Measurements from ENCODE around the gene TP53BP2.

TP53BP2 gene

DNA sequence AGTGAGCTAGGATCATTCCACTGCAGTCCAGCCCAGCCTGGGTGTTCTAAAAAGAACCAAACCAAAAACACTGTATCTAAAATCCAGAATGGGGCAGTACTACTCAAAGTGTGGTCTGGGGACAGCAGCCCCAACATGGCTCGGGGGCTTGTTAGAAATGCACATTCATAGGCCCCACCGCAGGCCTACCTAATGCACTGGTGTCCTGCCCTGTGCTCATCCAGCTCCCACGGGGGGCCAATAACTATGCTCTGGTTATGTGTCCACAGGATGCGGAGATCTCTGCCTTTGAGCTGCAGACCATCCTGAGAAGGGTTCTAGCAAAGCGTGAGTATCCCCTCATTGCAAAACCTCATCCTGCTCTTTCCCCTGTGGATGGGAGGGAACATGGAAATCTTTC is 81.9 kb downstream of the TP53BP2 start:
- no peak for DNase-seq

DNA sequence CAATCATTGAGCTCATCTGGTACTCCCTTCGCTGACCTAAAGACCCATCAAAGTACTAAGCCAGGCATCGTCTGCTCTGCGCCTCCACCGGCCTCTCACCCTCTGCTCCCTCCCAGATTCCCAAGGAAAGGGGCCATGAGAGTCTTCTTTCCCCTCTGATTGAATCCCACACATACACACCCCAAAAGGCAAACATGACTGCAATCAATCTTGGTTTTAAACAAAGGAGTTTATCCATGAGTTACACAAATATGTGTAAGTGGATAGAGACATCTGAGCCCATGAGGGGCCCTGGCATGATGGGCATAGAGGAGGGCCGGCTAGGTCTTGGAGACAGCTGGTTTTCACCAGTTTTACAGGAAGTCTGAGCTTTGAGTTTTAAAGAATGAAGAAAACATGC is 82.5 kb downstream of the TP53BP2 start:
- DNase-seq: no peak

DNA sequence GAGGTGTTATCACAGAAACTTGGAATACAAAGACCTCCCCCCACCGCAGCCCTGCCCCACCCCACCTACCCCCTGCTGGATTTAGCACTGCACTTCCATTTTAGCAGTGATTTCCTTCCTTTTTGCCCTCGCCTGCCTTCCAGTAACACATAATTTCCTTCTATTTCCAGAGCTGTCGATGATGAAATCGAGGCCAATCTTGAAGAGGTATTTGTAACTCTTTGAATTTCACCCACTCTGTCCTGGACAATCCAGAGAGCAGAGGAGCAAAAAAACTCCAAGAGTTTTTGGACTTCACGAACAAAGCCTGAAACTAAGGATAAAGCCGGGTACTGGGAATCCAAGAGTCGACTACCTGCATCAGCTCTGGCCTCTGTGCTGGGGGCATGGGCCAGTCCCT is 84.3 kb downstream of the TP53BP2 start:
- DNase-seq: no peak

DNA sequence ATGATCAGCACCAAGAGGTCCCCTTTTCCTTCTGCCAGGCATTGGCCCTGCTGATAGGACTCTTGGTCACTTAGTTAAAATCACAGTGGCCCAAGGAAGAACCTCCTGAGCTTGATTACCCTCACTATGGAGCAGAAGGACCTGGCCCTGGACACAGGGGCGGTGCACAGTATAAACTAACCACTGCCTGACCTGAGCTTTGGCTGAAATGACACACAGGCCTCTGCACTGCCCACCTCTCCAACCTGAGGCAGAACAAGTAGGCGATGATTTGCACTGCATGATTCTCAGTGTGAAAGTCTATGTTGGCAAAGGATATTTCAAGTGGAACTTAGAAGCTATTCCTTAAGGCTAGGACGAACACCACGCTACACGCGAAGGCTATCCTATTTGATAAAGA is 84.9 kb downstream of the TP53BP2 start:
- no peak for DNase-seq

DNA sequence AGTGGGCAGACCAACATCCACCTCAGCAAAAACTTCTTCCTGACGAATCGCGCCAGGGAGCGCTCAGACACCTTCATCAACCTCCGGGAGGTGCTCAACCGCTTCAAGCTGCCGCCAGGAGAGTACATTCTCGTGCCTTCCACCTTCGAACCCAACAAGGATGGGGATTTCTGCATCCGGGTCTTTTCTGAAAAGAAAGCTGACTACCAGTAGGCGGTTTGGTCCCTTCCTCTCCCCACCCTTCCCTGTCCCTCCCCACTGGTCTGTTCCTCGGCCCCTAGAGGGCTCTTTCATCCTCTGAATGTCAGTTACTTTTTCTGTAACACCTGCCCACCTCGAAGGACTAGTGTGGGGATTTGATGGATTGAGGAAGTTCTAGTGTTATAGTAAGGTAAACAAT is 86.5 kb downstream of the TP53BP2 start:
- no peak for DNase-seq

DNA sequence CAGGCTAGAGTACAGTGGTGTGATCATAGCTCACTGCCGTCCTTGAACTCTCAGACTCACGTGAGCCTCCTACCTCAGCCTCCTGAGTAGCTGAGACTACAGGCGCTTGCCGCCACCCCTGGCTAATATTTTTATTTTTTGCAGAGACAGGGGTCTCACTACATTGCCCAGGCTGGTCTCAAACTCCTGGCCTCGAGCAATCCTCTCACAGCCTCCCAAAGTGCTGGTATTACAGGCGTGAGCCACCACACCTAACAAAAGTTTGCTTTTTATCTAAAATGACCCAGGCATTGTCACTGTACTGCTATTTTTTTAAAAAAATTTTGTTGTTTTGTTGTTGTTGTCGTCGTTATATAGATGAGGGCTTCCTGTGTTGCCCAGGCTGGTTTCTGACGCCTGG is 87.0 kb downstream of the TP53BP2 start:
- no peak for DNase-seq

DNA sequence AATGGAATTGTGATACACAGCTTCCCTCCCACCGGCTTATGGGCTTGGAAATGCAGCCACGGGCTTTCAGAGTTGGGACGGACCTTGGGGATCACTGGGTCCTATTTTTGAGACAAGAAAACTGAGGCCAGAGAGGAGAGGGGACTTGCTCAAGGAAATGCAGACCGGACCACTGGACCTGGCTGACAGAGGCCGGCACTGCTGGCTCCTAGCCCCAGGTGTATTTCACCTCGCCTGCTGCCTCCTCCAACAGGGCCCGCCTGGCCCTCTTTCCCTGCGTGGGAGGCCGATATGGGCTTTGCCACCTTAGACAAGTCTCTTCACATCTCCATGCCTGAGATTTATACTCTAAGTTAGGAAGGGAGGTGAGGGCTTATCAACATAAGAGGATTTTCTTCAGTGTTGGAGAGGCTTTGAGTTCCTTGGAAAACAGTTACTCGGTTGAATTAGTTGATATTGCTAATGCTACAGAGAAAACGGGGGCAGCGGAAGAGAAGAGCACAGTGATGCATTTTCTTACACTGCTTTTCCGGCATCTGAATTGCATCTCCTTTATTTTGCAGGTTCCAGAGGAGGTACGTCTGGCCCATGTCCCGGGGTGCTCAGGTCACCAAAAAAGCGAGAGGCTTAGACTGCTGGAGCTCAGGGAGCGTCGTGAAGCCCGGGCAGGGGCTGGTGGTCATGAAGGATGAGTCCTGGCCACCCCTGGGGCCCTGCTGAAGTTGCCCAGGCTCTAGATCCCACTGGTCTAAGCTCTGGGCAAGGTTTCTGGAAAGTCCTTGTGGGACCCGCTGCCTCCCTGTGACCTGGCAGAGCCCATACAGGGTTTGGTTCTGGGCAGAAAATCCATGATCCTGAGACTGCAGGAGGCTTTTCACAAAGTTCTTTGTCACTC is 88.7 kb downstream of the TP53BP2 start:
- no peak for DNase-seq

DNA sequence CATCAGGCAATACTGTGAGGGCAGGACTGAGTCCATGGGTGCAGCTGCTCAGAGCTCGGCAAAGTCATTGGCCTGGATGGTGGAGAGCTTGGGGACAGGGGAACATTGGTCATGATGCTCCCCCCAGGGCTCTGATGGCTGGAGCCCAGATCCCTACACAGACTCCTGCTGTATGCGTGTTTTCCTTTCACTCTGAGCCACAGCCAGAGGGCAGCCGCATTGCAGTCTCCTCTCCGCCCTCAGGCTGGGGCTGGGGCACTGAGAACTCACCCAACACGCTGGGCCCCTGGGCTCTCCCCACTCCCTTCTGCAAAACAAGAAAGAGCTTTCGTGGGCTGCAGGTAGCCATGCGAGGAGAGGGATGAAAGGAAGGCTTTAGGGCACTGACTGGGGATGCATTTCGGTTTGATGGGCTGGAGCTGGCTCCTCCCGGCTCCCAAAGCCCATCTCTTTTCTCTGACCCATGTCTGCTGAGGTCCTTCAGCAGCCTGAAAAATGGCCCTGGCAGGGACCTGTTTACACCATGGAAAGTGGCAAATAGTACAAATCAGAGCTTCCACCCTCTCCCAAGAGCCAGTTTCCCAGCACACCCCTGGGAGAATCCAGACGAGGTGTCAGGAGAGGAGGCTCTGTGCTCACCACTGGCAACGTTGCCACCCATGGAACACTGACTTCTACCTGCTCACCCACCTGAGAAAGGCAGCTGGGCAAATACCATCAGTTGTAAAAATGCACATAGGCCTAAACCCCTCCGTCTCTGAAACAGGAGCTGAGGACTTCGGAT is 89.6 kb downstream of the TP53BP2 start:
- DNase-seq: no peak

DNA sequence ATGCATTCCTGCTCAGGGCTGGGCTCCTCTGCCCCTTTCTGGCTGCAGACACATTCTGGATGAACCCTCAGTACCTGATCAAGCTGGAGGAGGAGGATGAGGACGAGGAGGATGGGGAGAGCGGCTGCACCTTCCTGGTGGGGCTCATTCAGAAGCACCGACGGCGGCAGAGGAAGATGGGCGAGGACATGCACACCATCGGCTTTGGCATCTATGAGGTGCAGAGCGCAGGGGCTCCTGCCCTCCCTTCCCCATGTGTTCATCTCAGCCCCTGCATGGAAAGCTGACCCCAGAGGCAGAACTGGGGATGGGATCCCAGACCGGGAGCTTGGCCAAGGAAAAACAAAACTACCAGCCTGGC is 90.3 kb downstream of the TP53BP2 start:
- no peak for DNase-seq

DNA sequence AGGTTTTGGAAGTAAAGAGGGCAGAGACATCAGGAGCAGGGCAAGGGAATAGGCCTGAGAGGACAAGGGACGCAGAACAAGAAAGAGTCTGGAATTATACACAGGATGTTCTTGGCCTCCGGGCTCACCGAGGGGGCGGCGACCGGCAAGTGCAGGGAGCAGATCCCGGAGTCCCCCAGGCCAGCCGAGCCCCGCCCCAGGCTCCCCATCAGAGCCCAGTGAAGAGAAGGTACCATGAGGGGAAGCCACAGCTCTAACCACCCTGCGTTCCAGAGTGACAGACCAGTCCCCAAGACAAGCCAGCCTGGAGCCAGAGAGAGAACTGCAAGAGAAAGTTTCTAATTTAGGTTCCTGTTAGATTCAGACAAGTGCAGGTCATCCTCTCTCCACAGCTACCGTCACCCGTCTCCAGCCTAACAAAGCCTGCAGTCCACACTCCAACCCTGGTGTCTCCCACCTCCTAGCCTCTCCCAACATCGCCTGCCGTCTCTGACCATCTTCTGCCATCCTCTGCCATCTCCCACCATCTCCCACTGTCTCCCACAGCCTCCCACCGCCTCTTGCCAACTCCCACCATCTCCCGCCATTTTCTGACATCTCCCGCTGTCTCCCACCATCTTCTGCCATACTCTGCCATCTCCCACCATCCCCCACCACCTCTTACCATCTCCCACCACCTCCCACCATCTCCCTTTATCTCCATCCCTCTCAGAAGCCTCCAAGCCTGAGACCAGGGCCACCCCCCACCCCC is 90.9 kb downstream of the TP53BP2 start:
- no peak for DNase-seq

DNA sequence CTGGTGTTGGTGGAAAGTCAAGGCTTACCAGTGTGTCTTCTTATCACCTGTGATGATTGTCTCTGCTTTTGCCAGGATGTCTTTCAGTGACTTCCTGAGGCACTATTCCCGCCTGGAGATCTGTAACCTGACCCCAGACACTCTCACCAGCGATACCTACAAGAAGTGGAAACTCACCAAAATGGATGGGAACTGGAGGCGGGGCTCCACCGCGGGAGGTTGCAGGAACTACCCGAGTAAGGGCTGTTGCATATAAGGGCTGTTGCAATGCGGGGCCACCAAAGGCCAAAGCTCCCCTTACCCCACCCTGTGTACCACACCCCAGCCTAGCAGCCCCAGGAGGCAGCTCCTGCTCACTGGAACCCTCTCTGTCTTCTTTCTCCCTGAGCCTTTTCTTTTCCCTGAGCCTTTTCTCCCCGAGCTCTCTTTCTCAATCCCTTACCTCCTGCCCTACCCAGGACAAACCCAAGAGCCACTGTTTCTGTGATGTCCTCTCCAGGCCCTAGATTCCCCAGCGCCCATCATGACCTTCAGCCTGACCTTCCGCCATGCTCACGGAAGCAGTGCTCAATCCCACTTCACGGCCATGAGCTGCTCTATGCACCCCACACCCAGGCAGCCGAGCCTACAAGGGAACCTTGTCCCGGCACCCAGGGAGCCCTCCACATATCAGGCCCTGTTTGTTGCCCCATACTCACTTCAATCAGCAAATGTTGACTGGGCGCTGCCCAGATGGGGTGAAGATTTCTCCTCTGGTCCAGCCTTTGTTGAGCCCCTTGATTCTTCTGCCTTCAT is 92.8 kb downstream of the TP53BP2 start:
- DNase-seq: no peak

DNA sequence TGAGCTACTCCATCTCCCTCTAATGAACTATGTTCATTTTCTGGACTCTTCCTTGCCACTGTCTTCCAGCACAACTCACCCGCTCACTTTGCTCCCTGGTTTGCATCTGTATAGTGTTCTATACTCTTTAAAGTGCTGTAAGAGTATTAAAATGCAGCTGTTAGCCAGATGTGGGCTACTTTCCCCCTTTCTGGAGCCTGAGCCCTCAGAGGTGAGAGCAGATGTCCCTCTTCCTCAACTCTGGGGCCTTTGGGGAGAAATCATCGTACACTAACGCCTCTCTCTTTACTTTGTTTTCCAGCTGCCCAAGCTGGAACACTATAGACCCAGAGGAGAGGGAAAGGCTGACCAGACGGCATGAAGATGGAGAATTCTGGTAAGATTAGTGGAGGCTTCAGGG is 94.1 kb downstream of the TP53BP2 start:
- no peak for DNase-seq

DNA sequence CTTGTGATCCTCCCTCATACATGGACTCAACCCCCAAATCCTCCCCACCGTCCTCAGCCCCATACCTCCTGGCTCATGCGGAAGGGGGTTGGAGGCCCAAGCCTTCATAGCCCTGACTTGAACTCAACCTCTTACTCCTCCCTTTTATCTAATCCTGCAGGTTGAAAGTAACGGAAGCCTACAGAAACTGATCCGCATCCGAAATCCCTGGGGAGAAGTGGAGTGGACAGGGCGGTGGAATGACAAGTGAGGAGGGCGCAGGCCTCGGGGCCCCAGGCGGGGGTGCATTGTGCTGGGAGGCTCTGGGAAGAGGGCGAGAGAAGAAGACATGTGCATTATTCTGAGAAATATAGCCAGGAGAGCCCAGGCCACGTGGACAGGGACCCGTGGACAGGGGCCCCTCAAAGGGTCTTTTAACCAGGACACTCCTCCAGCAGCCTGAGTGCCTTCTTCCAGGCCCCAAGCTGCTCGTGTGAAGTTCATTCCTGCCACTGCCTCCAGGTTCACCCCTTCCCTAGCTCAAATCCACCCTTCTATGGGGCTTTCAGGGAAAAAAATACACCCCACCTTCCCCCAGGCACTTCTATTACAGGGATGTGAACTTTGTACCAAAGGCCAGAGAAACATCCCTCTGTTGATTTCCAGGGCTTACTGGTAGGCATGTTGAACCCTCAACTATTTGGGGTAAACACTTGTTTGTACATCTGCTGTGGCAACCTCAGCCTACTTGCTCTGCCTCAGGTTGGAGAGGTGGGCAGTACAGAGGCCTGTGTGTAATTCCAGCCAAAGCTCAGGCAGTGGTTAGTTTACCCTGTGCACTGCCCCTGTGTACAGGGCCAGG is 94.8 kb downstream of the TP53BP2 start:
- DNase-seq: no peak

DNA sequence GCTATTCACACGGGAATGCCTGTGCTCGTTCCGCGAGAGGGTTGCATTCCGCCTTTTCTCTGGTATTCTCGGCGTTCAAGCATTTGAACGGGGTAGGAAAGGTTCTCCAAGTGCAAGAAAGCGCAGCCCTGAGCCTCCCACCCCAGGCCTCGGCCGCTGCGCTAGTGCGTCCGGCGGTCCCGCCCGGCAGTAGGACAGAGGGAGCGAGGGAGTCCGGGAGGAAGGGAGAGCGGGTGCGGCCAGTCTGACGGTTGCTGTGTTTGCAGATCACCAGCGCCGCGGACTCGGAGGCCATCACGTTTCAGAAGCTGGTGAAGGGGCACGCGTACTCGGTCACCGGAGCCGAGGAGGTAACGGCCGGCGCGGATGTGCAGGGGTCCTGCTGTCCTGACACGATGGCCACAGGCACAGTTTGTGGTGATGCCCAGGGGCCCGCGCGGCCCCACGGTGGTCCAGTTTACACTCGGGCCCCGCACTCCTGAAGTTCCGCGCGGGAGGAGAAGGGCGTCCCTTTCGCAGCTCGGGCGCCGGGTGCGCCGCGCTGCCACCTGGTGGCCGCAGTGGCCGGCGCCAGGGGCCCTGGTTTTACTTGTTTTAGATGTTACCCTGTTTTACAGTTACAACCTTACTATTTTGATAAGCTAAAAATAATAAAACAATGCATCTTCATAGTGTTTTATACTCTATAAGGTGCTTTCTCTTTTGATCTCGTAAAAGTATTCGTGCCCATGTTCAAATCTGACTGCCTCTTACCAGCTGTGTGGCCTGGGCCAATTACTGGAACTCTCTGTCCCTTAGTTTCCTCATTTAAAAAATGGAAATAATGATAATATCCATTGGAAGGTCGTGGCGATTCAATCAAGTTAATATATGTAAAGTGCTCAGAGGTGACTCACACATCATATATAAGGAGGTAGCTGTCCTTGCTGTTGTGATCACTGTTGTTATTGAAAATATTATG is 96.7 kb downstream of the TP53BP2 start:
- peak; percentile 58 for DNase-seq

DNA sequence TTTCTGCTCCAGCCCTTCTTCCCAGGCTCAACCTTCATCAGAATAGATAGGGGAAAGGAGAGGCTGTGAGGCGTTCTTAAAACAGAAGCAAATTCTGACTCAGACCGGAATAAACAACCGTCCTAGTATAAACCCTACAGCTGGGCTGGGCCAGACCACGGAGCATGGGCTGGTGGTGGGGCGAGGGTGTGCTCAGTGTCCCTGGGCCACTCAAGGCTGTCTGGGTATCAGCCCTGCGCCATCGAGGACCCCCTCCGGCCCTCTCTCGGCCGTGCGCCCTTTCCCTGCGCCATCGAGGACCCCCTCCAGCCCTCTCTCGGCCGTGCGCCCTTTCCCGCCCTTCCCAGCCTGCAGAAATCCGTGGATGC is 97.4 kb downstream of the TP53BP2 start:
- DNase-seq: peak; percentile 49

DNA sequence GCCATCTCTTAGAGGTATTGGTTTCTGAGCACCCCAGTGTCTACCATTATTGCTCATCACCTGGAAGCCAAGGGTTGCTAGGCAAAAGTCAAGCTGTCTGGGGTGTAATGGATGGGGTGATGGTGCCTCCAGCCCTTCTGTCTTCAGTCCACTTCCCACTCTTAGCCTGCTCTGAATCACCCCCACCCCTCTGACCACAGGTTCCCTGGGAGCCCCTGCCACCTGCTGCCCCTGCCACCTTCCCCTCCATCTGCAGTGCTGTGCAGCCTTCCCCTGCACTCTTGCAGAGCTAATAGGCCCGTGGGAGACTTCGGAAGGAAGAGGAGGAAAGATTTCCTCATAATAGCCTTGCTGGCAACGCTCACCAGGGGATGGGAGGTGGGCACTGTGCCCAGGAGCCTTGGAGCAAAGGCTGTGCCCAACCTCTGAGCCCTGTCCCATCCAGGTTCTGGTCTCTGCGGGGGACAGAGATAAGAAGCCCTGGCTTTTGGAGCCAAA is 97.9 kb downstream of the TP53BP2 start:
- peak; percentile 30 for DNase-seq

DNA sequence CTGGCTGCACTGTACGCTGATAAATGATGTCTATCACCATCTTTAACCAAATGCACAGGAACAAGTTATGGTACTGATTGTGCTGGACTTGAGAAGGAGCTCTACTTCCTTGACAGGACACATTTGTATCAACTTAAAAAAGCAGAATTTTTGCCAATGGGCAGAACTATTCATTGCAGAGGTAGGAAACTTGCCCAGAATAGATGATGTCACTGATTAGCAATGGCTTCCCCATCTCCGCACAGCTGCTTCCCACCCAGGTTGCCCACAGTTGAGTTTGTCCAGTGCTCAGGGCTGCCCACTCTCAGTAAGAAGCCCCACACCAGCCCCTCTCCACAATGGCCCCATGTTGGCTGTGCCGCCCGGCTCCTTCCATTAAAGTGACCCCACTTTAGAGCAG is 100.0 kb downstream of the TP53BP2 start:
- DNase-seq: no peak

DNA sequence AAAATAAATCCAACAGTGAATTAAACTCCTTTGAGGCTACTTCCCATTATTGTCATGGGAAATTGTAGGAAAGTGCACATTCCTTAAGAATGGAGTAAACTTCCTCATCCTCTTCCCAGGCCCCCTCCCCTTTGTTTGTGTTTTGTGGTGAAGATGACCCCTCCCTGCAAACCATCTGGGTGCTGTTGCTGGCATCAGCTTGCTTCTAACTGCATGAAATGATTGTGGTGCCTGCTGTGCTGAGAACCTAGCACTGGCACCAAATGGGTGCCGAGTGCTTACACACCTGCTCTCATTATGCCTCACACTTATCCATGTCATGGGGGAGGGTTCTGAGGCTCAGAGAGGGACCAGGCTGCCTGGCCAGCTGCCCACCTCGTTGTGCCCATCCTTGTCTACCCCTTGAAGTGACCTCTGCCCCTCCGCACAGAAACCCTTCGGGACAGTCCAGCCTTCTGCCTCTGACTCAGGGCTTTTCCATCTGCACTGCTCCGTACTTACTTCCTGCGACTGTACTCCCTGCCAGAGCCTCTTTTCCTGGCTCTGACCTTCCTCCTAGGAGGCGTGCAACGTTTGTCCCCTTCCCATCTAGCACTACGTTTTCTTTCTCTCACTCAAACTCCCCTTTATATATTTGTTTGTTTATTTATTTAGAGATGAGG is 102.8 kb downstream of the TP53BP2 start:
- no peak for DNase-seq

DNA sequence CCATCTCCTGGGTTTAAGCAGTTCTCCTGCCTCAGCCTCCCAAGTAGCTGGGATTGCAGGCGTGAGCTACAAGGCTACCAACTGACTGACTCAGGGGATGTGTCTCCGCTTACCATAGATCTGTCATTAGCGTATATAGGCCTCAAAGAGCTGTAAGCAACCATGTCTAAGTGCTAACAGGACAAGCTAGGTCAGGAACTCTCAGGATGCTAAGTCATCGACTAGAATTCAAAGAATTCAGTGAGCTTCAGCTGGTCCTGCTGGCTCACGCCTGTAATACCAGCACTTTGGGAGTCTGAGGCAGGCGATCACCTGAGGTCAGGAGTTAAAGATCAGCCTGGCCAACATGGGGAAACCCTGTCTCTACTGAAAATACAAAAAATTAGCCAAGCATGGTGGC is 103.9 kb downstream of the TP53BP2 start:
- DNase-seq: peak; percentile 70
